Heart left ventricle (tissue), 16 donors: Measurements from ENCODE around the gene PLPPR1. TPM values are rescaled to one million over a fixed set of nuclear protein-coding genes. Genes with fewer than 3 reads are reported as not detected.

Source experiments
- ATAC-seq, 4 donors: fragments of 200-7000 bp; cut with Tn5 transposase; one replicate each; pipeline ENCODE4 v1.9.1; 2020 to 2022; ENCODE audit warnings: moderate library complexity in 4 of 4, mild to moderate bottlenecking in 3 of 4, moderate number of reproducible peaks in 1 of 4
- DNase-seq, 5 donors: peaks; one replicate each; pipeline ENCODE4 v3.0.0-alpha.2; 2020
- H3K27ac ChIP-seq, 12 donors: fragments of 200-600 bp; sonication (generic) in 4 of 12; one replicate each; pipeline versions ENCODE4 v1.5.0 to v1.8.0; 2016 to 2022; ENCODE audit warnings: mild to moderate bottlenecking in 2 of 12
- H3K27me3 ChIP-seq, 9 donors: fragments of 200-600 bp; sonication (generic) in 2 of 9; one replicate each; pipeline versions ENCODE4 v1.5.1 to v1.8.0; 2016 to 2022; ENCODE audit warnings: mild to moderate bottlenecking in 3 of 9
- H3K36me3 ChIP-seq, 9 donors: fragments of 200-600 bp; sonication (generic) in 2 of 9; one replicate each; pipeline versions ENCODE4 v1.5.0 to v1.8.0; 2018 to 2022; ENCODE audit warnings: mild to moderate bottlenecking in 2 of 9
- H3K4me1 ChIP-seq, 12 donors: fragments of 200-600 bp; sonication (generic) in 4 of 12; one replicate each; pipeline versions ENCODE4 v1.5.0 to v1.8.0; 2016 to 2022; ENCODE audit warnings: mild to moderate bottlenecking in 3 of 12
- H3K4me3 ChIP-seq, 12 donors: fragments of 200-600 bp; sonication (generic) in 4 of 12; one replicate each; pipeline versions ENCODE4 v1.5.0 to v1.8.0; 2017 to 2022; ENCODE audit warnings: mild to moderate bottlenecking in 9 of 12, moderate library complexity in 4 of 12
- H3K9me3 ChIP-seq, 12 donors: fragments of 200-600 bp; sonication (generic) in 4 of 12; one replicate each; pipeline versions ENCODE4 v1.5.0 to v1.8.0; 2016 to 2022; ENCODE audit warnings: mild to moderate bottlenecking in 1 of 12
- CTCF ChIP-seq, 12 donors: fragments of 200-600 bp; sonication (generic) in 4 of 12; IDR thresholded peaks; one replicate each; pipeline versions ENCODE4 v1.5.0 to v1.8.0; 2018 to 2022; ENCODE audit warnings: antibody characterized with exemption in 12 of 12, mild to moderate bottlenecking in 5 of 12
- POLR2A ChIP-seq, 2 donors: fragments of 450-650 bp; IDR thresholded peaks; one replicate each; pipeline ENCODE4 v1.6.1; 2017; ENCODE audit warnings: antibody characterized with exemption in 2 of 2, mild to moderate bottlenecking in 2 of 2, moderate library complexity in 2 of 2
- WGBS, 4 donors: extraction: QIAGEN DNeasy Blood & Tissue Kit in 2 of 4; methylation state at CpG; one replicate each; pipeline versions ENCODE4 v1.1.5 to v1.1.7; 2013 to 2018; 5-methylcytosine and 5-hydroxymethylcytosine counted together
- intact Hi-C, 10 donors: fragments of 100-400 bp; cut with DNase I; formaldehyde crosslinking; loops; one replicate each; pipeline versions ENCODE4 v1.11.1 to v1.14.2; 2022
- polyA plus RNA-seq, 2 donors: library from polyadenylated mRNA; stranded (reverse); fragments of 200-250 nt; gene quantifications; one replicate each; pipeline ENCODE4 v1.2.3, GENCODE V29; 2013
- total RNA-seq, 9 donors: library from RNA; depleted of rRNA in 2 of 9; stranded (reverse); fragments of >200 nt in 2 of 9; fragmentation: NEBNext Ultra II Directional in 3 of 9; extraction: Animal tissue kit (Norgen Biotek cat#: 25700) in 3 of 9; gene quantifications; one replicate each; pipeline versions ENCODE4 v1.1.0 to v1.2.4, GENCODE V29; 2016 to 2023
- donor health status: ischemic (EF 13 %, LVEDD 7.1; RV severe dilation, severe dysfunction).
- donor health status: healthy with polysubstance abuse.
- donor health status: DM: no; HTN: yes; CAD: no.
- donor health status: DM: no; HTN: no; CAD: no.
- donor health status: ischemic (EF 25% LVEDD 6.9; RV normal size, moderate dysfunction).
- donor health status: ischemic (EF 25% LVEDD 5.7; RV mildly dilated, moderate dysfunction).
- donor health status: healthy.
- donor health status: DM: yes; HTN: yes; CAD: no.
- donor health status: ischemic (EF 35%, LVEDD 5.7; RV mildly dilated, moderate dysfunction).
- donor health status: nonischemic (EF 11% LVEDD 7.7; RV severe dilation, severe dysfunction).
- donor health status: DM: yes; HTN: yes; CAD: no.
- donor health status: PGD.
- donor health status: ischemic (EF 29% LVEDD 5.4; RV normal size, mild dysfunction).
- donor health status: nonischemic (EF 23%, LVEDD 6.1; RV moderate dilation, normal function).

PLPPR1 gene
- total and polyA plus RNA-seq, 11 donors = 0.33 TPM; not detected in 10

DNA sequence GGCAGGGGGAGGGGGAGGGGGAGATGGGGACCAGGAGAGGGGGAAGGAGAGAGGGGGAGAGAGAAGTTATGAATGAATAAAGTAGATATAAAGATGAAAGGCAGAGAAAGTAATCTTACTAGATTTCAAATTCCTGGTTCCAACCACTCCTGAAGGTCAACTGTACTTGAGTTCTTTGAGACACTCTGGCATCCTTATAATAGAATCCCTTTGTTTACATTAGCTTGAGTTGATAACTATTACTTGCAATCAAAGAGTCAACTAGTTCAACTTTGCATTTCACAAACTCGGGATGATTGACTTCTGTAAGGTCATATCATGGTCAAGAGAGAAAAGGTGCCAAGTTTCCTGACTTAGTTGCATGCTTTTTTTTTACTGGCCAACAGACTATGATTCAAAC, 314.1 kb downstream of the PLPPR1 start:
- no peak overlapping the region for H3K4me3 ChIP-seq
- no peaks in the 10 kb centered on the region for H3K27me3 ChIP-seq
- WGBS, 4 donors = 36 to 55% (median 42%) methylated on average over 1 of the region's 1 CpG
- H3K4me1 ChIP-seq = no peaks in the 10 kb centered on the region
- TF ChIP-seq CTCF (IDR thresholded peaks at IDR 0.05) (no peak), POLR2A (IDR thresholded peaks at IDR 0.05) (no peak)
- DNase-seq (no peak), ATAC-seq (no peak)
- intact Hi-C loops = no loop called here
- no peaks in the 10 kb centered on the region for H3K36me3 ChIP-seq
- no peaks in the 10 kb centered on the region for H3K9me3 ChIP-seq
- H3K27ac ChIP-seq = no peak overlapping the region

GRCh38 chr9:101350285-101350684, 321.8 kb downstream of the PLPPR1 start:
- no peaks in the 10 kb centered on the region for H3K9me3 ChIP-seq
- intact Hi-C loops = no loop called here
- no peak for ATAC-seq
- WGBS, 4 donors = 74 to 85% (median 79%) methylated on average over 1 of the region's 1 CpG
- TF ChIP-seq POLR2A (IDR thresholded peaks at IDR 0.05) (no peak), CTCF (IDR thresholded peaks at IDR 0.05) (no peak)
- H3K4me3 ChIP-seq = no peak overlapping the region
- H3K27ac ChIP-seq = no peak overlapping the region
- peaks cover 0 to 4% (median 0%) of the 10 kb centered on the region in 9 donors for H3K27me3 ChIP-seq
- no peak for DNase-seq
- no peaks in the 10 kb centered on the region for H3K36me3 ChIP-seq
- H3K4me1 ChIP-seq = no peaks in the 10 kb centered on the region

DNA sequence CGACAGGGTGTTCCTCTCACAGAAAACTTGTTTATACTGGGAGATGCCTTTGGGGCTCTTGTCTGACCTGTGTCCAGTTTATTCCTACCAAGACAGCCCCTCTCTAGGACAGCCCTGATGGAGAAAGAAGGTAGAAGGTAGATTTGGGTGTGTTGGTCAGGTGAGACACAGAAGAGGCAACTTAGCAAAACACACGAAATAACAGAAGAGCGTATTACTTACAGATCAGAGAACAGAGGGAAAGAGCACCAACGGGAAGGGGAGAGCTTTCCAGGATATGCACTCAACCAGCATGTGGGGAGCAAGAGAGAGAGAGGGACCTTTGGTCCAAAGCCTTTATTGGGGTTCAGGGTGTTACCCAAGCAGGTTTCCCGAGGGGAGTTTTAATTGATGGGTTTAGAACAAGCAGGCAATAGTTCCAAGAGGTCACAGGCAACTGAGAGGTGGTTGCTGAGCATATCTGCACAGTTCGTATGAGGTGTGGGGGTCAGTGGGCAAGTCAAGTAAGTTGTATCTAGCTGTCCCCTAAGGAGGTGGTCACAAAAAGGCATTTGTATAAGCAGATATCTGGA, 324.5 kb downstream of the PLPPR1 start:
- no peak for DNase-seq

DNA sequence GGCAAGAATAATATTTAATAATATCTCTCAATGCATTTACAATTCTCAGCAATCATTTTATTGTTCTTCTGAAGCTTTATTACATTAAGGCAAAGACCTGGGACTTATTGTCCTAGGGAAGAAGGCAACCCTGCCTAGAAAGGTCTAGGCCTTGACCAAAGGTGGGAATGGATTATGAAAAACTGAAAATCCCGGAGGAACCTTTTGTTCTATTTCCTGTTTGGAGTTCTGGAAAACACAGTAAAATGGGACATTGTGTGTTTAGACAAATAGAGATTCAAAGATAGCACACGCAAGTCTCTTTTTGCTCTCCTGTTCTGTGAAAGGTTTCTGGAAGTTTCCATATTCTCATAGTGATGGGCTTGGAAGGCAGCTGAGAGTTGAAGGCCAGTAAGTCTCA, 325.2 kb downstream of the PLPPR1 start:
- Histone ChIP-seq H3K4me3 (no peak overlapping the region), H3K27ac (no peak overlapping the region), H3K36me3 (no peaks in the 10 kb centered on the region), H3K9me3 (no peaks in the 10 kb centered on the region), H3K4me1 (no peaks in the 10 kb centered on the region), H3K27me3 (peaks cover 0 to 4% (median 0%) of the 10 kb centered on the region in 9 donors)
- DNase-seq = no peak
- TF ChIP-seq POLR2A (IDR thresholded peaks at IDR 0.05) (no peak), CTCF (IDR thresholded peaks at IDR 0.05) (no peak)
- intact Hi-C loops = no loop called here
- 69 to 78% (median 74%) methylated on average over 2 of the region's 2 CpGs for WGBS, 4 donors
- no peak for ATAC-seq

More for the DNA sequence above, 324.5 kb downstream of the PLPPR1 start:
- no peak overlapping the region for H3K4me3 ChIP-seq
- no peaks in the 10 kb centered on the region for H3K36me3 ChIP-seq
- no peak for ATAC-seq
- H3K4me1 ChIP-seq = no peaks in the 10 kb centered on the region
- H3K9me3 ChIP-seq = no peaks in the 10 kb centered on the region
- H3K27ac ChIP-seq = no peak overlapping the region
- WGBS, 4 donors = 74 to 82% (median 77%) methylated on average over 6 of the region's 6 CpGs
- no peak for TF ChIP-seq CTCF (IDR thresholded peaks at IDR 0.05)
- TF ChIP-seq POLR2A (IDR thresholded peaks at IDR 0.05) = no peak
- H3K27me3 ChIP-seq = peaks cover 0 to 4% (median 0%) of the 10 kb centered on the region in 9 donors
- intact Hi-C loops = no loop called here
